ENCODE data around the gene B3GALNT2. TPM values are rescaled to one million over a fixed set of nuclear protein-coding genes. Genes with fewer than 3 reads are reported as not detected.

The B3GALNT2 gene
- total and polyA plus RNA-seq, 2 donors (not counting 1 experiment from before 2014, with no cell fraction given): 5.6 to 12.2 TPM

- ATAC-seq (ENCODE audit: low read depth) (peak; percentile 80), DNase-seq (peak; percentile 74)
- Histone ChIP-seq H2AFZ (ENCODE audit: insufficient read depth, low read depth, low read length, poor library complexity, severe bottlenecking) (no peak overlapping the region), H3K9ac (ENCODE audit: low read length) (no peak overlapping the region), H3K4me3 (ENCODE audit: control extremely low read depth in 1 of 5, extremely low read depth in 1 of 5, insufficient read depth in 1 of 5, low read depth in 2 of 5, low read length in 4 of 5) (no peak overlapping the region), H3K4me1 (ENCODE audit: control insufficient read depth in 2 of 2, insufficient read depth in 2 of 2, low read length in 2 of 2) (no peaks in the 10 kb centered on the region), H4K20me1 (ENCODE audit: control insufficient read depth, insufficient read depth, low read length, poor library complexity, severe bottlenecking) (no peaks in the 10 kb centered on the region), H3K27ac (ENCODE audit: low read length in 2 of 2) (no peak overlapping the region), H3K79me2 (ENCODE audit: control insufficient read depth, insufficient read depth, low read length) (peaks cover 5% of the 10 kb centered on the region), H3K4me2 (replicated peaks; ENCODE audit: low read depth, low read length, poor library complexity, severe bottlenecking) (no peak overlapping the region), H3K36me3 (replicated peaks in 1 of 2; ENCODE audit: control extremely low read depth in 1 of 2, control insufficient read depth in 1 of 2, extremely low read depth in 1 of 2, insufficient read depth in 2 of 2, low read length in 1 of 2) (peaks cover 3 to 8% of the 10 kb centered on the region in 2 experiments), H3K27me3 (replicated peaks in 1 of 4; ENCODE audit: control extremely low read depth in 1 of 4, control insufficient read depth in 3 of 4, insufficient read depth in 4 of 4, low read length in 3 of 4) (no peaks in the 10 kb centered on the region), H3K9me3 (ENCODE audit: control extremely low read depth in 1 of 3, control insufficient read depth in 2 of 3, insufficient read depth in 1 of 3, low read length in 2 of 3) (no peaks in the 10 kb centered on the region)
- no peak overlapping the region for H3K4me3 Mint-ChIP-seq
- H3K4me1 Mint-ChIP-seq: no peaks in the 10 kb centered on the region
- H3K9me3 Mint-ChIP-seq (ENCODE audit: insufficient read depth): no peaks in the 10 kb centered on the region
- ChIA-PET POLR2A (no interaction called here), CTCF (interaction anchor here (0.6 to 5.5 kb wide), 53 partner anchors 10 to 1303 kb away, joined by 3 to 141 read pairs (median 4); partner anchors contain the start of genes ARID4B, GGPS1 and RBM34)
- WGBS (ENCODE audit: insufficient coverage): 37% methylated on average over 3 of the region's 8 CpGs
- no peaks in the 10 kb centered on the region for H3K27me3 Mint-ChIP-seq
- TF ChIP-seq, protein P1, sequence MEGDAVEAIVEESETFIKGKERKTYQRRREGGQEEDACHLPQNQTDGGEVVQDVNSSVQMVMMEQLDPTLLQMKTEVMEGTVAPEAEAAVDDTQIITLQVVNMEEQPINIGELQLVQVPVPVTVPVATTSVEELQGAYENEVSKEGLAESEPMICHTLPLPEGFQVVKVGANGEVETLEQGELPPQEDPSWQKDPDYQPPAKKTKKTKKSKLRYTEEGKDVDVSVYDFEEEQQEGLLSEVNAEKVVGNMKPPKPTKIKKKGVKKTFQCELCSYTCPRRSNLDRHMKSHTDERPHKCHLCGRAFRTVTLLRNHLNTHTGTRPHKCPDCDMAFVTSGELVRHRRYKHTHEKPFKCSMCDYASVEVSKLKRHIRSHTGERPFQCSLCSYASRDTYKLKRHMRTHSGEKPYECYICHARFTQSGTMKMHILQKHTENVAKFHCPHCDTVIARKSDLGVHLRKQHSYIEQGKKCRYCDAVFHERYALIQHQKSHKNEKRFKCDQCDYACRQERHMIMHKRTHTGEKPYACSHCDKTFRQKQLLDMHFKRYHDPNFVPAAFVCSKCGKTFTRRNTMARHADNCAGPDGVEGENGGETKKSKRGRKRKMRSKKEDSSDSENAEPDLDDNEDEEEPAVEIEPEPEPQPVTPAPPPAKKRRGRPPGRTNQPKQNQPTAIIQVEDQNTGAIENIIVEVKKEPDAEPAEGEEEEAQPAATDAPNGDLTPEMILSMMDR (IDR thresholded peaks at IDR 0.05): peak; percentile 88
- TF ChIP-seq EZH2 (IDR thresholded peaks at IDR 0.05; ENCODE audit: borderline replicate concordance, insufficient read depth, low read depth, low read length, poor library complexity, severe bottlenecking): no peak
- H3K27ac Mint-ChIP-seq: no peak overlapping the region
- intact Hi-C loops (cut with micrococcal nuclease): loop anchor here (1.0 to 10.0 kb wide), 6 partner anchors 90 to 1305 kb away; partner anchors contain the start of genes ARID4B, GGPS1 and RBM34
Measured at GRCh38 chr1:235417086-235417697, 87.1 kb downstream of the B3GALNT2 start.

DNA sequence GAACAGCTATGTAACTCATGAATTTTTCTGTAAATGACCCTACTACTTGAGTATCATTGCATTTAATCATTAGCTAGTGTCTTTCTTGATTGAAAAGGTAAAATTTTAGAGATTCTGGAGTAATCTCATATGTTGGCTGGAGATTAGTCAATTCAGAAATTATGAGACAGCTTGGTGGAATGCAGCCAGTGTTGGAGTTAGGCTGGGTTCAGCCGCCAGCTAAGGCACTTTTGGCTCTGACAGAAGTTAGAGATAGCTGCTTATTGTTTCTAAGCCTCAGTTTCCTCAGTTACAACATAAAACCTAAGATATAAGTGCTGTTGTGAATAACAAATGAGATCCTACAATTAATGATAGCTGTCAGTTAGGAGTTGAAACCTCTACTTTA lies 87.6 kb downstream of the B3GALNT2 start:
- CTCF ChIA-PET: interaction anchor here (0.6 to 5.5 kb wide), 57 partner anchors 10 to 1302 kb away, joined by 3 to 141 read pairs (median 4); partner anchors contain the start of genes ARID4B, GGPS1, RBM34 and TBCE
- Histone ChIP-seq H3K79me2 (ENCODE audit: control insufficient read depth, insufficient read depth, low read length) (peaks cover 5% of the 10 kb centered on the region), H3K4me2 (replicated peaks; ENCODE audit: low read depth, low read length, poor library complexity, severe bottlenecking) (no peak overlapping the region), H4K20me1 (ENCODE audit: control insufficient read depth, insufficient read depth, low read length, poor library complexity, severe bottlenecking) (no peaks in the 10 kb centered on the region), H3K27ac (ENCODE audit: low read length in 2 of 2) (no peak overlapping the region), H3K36me3 (replicated peaks in 1 of 2; ENCODE audit: control extremely low read depth in 1 of 2, control insufficient read depth in 1 of 2, extremely low read depth in 1 of 2, insufficient read depth in 2 of 2, low read length in 1 of 2) (peaks cover 3 to 8% of the 10 kb centered on the region in 2 experiments), H3K9ac (ENCODE audit: low read length) (no peak overlapping the region), H3K4me1 (ENCODE audit: control insufficient read depth in 2 of 2, insufficient read depth in 2 of 2, low read length in 2 of 2) (no peaks in the 10 kb centered on the region), H3K9me3 (ENCODE audit: control extremely low read depth in 1 of 3, control insufficient read depth in 2 of 3, insufficient read depth in 1 of 3, low read length in 2 of 3) (no peaks in the 10 kb centered on the region), H3K4me3 (ENCODE audit: control extremely low read depth in 1 of 5, extremely low read depth in 1 of 5, insufficient read depth in 1 of 5, low read depth in 2 of 5, low read length in 4 of 5) (no peak overlapping the region), H3K27me3 (replicated peaks in 1 of 4; ENCODE audit: control extremely low read depth in 1 of 4, control insufficient read depth in 3 of 4, insufficient read depth in 4 of 4, low read length in 3 of 4) (no peaks in the 10 kb centered on the region), H2AFZ (ENCODE audit: insufficient read depth, low read depth, low read length, poor library complexity, severe bottlenecking) (no peak overlapping the region)
- Mint-ChIP-seq H3K4me1 (no peaks in the 10 kb centered on the region), H3K27me3 (no peaks in the 10 kb centered on the region), H3K4me3 (no peak overlapping the region), H3K27ac (no peak overlapping the region), H3K9me3 (ENCODE audit: insufficient read depth) (no peaks in the 10 kb centered on the region)
- POLR2A ChIA-PET: interaction anchor here (0.6 kb wide), 1 partner anchor 313 kb away, joined by 4 read pairs; no protein-coding TSS in a partner anchor
- no peak for ATAC-seq (ENCODE audit: low read depth)
- no peak for DNase-seq
- intact Hi-C loops (cut with micrococcal nuclease): loop anchor here (1.0 to 10.0 kb wide), 6 partner anchors 89 to 1304 kb away; partner anchors contain the start of genes ARID4B, GGPS1 and RBM34
- no peak for TF ChIP-seq EZH2 (IDR thresholded peaks at IDR 0.05; ENCODE audit: borderline replicate concordance, insufficient read depth, low read depth, low read length, poor library complexity, severe bottlenecking)
- TF ChIP-seq, protein P1 (IDR thresholded peaks at IDR 0.05): no peak
- no CpG with 5 or more reads among the region's 1 CpG for WGBS (ENCODE audit: insufficient coverage)
